Parietal lobe (tissue), 2 donors: Measurements from ENCODE around the gene OR8J3. TPM values are rescaled to one million over a fixed set of nuclear protein-coding genes. Genes with fewer than 3 reads are reported as not detected.

Experiments used
- small RNA-seq: library from RNA; depleted of rRNA; stranded (forward); fragments of <200 nt; gene quantifications from one replicate; pipeline ENCODE3, GENCODE V24; 2014; ENCODE audit warnings: low replicate concordance
- total RNA-seq: library from RNA; depleted of rRNA; stranded (reverse); fragments of >200 nt; gene quantifications from one replicate; pipeline ENCODE4 v1.2.3, GENCODE V29; 2014

The OR8J3 gene
- not detected for total RNA-seq

DNA sequence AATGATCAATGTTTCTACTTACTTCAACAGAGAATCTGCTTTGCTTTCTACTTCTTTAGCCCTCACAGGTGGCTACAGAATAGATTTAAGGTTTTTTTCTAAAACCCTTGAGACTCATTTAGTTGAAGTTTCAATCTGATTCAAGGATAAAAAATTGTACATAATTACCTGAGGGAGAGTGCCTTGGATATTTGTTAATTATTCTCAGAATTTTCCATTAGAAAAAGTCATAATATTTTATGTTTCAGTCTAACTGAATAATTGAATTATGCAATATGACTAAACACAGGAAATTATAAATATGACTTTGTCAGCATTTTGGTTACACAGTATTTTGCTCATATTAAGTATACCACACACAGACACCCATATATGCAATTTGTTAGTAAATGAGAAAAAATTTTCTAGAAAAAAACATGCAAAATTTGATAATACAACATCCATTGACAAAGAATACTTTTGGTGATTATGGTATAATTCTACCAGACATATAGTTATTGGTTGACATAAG, at the start of gene OR8J3:
Gene OR8J3, minus strand, starts transcription at position 51 of the 511 bp plus-strand sequence. CDS start 2,483 bp downstream, outside the sequence.

DNA sequence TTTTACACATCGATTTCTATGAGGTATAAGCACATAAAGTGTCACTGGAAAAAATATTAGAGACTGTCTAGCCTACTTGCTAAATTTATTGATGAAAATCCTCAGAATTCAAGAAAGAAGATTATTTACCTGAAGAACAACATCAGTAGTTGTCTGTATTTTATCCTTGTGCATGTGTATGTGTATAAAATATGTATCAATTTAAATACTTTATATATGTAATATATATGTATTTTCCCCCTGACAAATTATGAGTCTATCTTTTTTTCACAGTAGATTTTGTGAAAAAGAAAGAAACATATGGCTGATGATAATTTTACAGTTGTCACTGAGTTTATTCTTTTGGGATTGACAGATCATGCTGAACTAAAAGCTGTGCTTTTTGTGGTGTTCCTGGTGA, 36.3 kb upstream of the OR8J3 start, which contains the start of gene OR5J2:
Gene OR5J2, plus strand, starts transcription at position 301 of the 400 bp plus-strand sequence. Its CDS starts 0 bp downstream, at position 301.

GRCh38 chr11:56160217-56160616, 20.2 kb upstream of the OR8J3 start, which contains the start of gene OR8K5:
OR8K5 (minus strand) TSS chr11:56160317; CDS start chr11:56160317, 0 bp downstream.

DNA sequence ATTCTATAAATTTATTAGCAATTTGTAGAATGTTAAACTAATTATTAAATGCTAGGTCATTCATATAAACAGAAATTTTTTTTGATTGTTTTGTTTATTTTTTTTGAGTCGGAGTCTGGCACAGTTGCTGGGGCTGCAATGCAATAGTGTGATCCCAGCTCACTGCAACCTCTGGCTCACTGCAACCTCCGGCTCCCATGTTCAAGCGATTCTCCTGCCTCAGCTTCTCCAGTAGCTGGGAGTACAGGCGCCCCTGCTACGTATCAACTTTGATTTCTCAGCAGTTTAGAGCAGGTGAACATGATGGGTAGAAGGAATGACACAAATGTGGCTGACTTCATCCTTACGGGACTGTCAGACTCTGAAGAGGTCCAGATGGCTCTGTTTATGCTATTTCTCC, 17.9 kb downstream of the OR8J3 start, which contains the start of gene OR8H3:
Gene OR8H3, plus strand, starts transcription at position 301 of the 400 bp plus-strand sequence. Its CDS starts 0 bp downstream, at position 301.

GRCh38 chr11:56103210-56103737, 36.7 kb downstream of the OR8J3 start, which contains the start of gene OR8H2:
OR8H2 (plus strand) TSS chr11:56103687; CDS start chr11:56105043, 1,356 bp downstream.

GRCh38 chr11:56093008-56093407, 47.0 kb downstream of the OR8J3 start, which contains the start of gene OR8I2:
OR8I2 (plus strand) TSS chr11:56093308; CDS start chr11:56093308, 0 bp downstream.

Small RNA genes lying within 50 kb of the gene (small RNA-seq; reads per million reads assigned to genes)
- not detected for gene OR8I4P

Other genes starting within 250 kb of the OR8J3 start
- gene OR5W2, start 225.6 kb downstream of the OR8J3 start, total RNA-seq = not detected
- gene OR5I1, start 203.8 kb downstream of the OR8J3 start, total RNA-seq = not detected
- not detected for gene OR10AG1, start 170.3 kb downstream of the OR8J3 start, total RNA-seq
- gene OR5F1, start 145.6 kb downstream of the OR8J3 start, total RNA-seq = not detected
- gene OR5AS1, start 112.5 kb downstream of the OR8J3 start, total RNA-seq = not detected
- gene OR8I2, start 46.9 kb downstream of the OR8J3 start, total RNA-seq = not detected
- gene OR8H2, start 36.5 kb downstream of the OR8J3 start, total RNA-seq = not detected
- not detected for gene OR8H3, start 17.8 kb downstream of the OR8J3 start, total RNA-seq
- not detected for gene OR8K5, start 20.1 kb upstream of the OR8J3 start, total RNA-seq
- not detected for gene OR5J2, start 36.4 kb upstream of the OR8J3 start, total RNA-seq
- not detected for gene OR5T2, start 94.1 kb upstream of the OR8J3 start, total RNA-seq
- gene OR5T3, start 112.1 kb upstream of the OR8J3 start, total RNA-seq = not detected
- gene OR5T1, start 134.0 kb upstream of the OR8J3 start, total RNA-seq = not detected
- gene OR8H1, start 152.1 kb upstream of the OR8J3 start, total RNA-seq = not detected
- gene OR8K3, start 174.9 kb upstream of the OR8J3 start, total RNA-seq = not detected
- not detected for gene OR8K1, start 205.8 kb upstream of the OR8J3 start, total RNA-seq
- gene OR8J1, start 214.1 kb upstream of the OR8J3 start, total RNA-seq = not detected
- not detected for gene OR8U1, start 235.4 kb upstream of the OR8J3 start, total RNA-seq